Neural crest cell (in vitro differentiated cells): Measurements from ENCODE around the gene DDAH1. TPM values are rescaled to one million over a fixed set of nuclear protein-coding genes. Genes with fewer than 3 reads are reported as not detected.

Experiments
- DNase-seq: peaks from one replicate; pipeline ENCODE4 v3.0.0; 2021; ENCODE audit warnings: low read depth, mixed read lengths, low spot score
- H3K27ac Mint-ChIP-seq: one replicate; pipeline ENCODE4 v1.8.0; 2021; ENCODE audit warnings: mild to moderate bottlenecking, mixed read lengths; ENCODE audit not compliant: unreplicated experiment
- H3K27me3 Mint-ChIP-seq: 2 replicates; pipeline ENCODE4 v1.8.0; 2021; ENCODE audit warnings: low read depth, mild to moderate bottlenecking, mixed read lengths
- H3K36me3 Mint-ChIP-seq: 2 replicates; pipeline ENCODE4 v1.8.0; 2021; ENCODE audit warnings: low read depth, mild to moderate bottlenecking, mixed read lengths
- H3K4me1 Mint-ChIP-seq: 2 replicates; pipeline ENCODE4 v1.8.0; 2021; ENCODE audit warnings: mixed read lengths
- H3K4me3 Mint-ChIP-seq: one replicate; pipeline ENCODE4 v1.8.0; 2021; ENCODE audit warnings: mild to moderate bottlenecking, mixed read lengths
- H3K9me3 Mint-ChIP-seq: 2 replicates; pipeline ENCODE4 v1.8.0; 2021; ENCODE audit warnings: mixed read lengths
- total RNA-seq: library from RNA; stranded (reverse); gene quantifications from 2 replicates; pipeline ENCODE4 v1.2.1, GENCODE V29; 2021
- TF ChIP-seq, protein P1 (sequence below): fragments of 200-600 bp; sonication (generic); conservative IDR thresholded peaks from 2 replicates; pipeline ENCODE4 v1.5.0; 2021; ENCODE audit warnings: antibody characterized with exemption, mild to moderate bottlenecking

The DDAH1 gene
- total RNA-seq, 1 donor from 2014 or later, result 22.3 TPM

DNA sequence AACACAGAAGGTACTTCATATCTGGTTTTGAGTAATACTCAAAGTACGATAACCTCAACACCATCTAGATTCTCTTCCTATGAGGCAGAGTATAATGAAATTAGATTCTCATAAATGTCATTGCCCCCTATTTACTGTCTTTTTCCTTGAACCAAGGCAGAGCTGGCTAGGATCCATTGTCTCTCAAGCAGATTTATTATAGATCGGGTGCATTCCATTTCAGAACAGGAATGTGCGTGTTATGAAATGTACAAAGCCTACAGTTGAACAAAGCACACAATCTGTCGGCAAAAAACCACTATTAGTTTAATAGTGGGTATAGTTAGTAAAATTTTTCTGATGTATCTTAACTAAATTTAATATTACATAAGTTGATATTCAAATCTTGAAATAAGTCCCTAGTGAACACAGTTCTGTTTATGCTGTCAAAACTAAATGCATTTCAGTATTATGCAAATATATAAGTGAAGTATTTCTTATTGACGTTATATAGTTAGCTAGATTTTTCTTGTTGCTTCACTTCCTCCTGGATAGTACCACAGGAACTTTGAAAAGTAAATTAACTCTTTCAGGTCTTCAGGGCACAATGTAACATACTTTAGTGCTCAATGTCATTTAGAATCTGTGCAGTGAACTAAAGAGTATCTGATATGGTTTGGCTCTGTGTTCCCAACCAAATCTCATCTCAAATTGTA is 92.1 kb downstream of the DDAH1 start:
- Mint-ChIP-seq H3K4me1 (peaks cover 39% of the 10 kb centered on the region), H3K27me3 (no peaks in the 10 kb centered on the region), H3K4me3 (no peak overlapping the region), H3K27ac (no peak overlapping the region), H3K36me3 (no peaks in the 10 kb centered on the region), H3K9me3 (no peaks in the 10 kb centered on the region)
- TF ChIP-seq, protein P1, sequence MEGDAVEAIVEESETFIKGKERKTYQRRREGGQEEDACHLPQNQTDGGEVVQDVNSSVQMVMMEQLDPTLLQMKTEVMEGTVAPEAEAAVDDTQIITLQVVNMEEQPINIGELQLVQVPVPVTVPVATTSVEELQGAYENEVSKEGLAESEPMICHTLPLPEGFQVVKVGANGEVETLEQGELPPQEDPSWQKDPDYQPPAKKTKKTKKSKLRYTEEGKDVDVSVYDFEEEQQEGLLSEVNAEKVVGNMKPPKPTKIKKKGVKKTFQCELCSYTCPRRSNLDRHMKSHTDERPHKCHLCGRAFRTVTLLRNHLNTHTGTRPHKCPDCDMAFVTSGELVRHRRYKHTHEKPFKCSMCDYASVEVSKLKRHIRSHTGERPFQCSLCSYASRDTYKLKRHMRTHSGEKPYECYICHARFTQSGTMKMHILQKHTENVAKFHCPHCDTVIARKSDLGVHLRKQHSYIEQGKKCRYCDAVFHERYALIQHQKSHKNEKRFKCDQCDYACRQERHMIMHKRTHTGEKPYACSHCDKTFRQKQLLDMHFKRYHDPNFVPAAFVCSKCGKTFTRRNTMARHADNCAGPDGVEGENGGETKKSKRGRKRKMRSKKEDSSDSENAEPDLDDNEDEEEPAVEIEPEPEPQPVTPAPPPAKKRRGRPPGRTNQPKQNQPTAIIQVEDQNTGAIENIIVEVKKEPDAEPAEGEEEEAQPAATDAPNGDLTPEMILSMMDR, result no peak
- no peak for DNase-seq

GRCh38 chr1:85371021-85371420 is 93.9 kb downstream of the DDAH1 start:
- DNase-seq, result no peak
- Mint-ChIP-seq H3K27me3 (no peaks in the 10 kb centered on the region), H3K4me3 (no peak overlapping the region)

DNA sequence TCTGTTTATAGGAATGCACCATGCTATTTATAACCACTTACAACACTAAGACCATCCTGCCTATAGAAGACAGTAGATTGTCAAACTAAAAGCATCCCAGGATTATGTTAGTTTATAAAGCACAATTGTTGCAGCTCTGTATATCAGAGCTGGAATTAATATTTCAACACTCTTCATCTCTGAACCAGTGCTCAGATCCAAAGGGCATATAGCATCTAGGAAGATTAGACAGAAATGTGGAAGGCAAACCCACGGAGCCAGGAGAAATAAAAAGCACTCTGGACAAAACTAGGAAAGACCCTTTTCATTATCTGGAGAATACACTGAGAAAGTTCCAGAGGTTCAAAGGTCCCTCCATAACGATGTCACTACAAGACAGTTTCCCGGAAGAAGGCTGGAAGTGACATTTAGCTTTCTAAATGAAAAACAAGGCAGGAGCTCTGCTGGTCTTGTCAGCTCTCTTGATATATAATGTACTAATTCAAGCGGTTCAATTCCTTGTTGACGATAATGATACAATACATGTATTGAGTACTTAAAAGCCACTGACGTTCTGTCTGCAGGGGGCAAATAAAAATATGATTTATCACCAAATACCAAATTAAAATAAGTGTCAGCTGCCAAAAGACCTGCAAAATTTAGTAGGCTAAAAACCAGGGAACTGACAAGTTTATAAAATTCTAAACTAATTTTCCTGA is 96.7 kb downstream of the DDAH1 start:
- Mint-ChIP-seq H3K4me1 (peaks cover 22% of the 10 kb centered on the region), H3K36me3 (no peaks in the 10 kb centered on the region), H3K4me3 (no peak overlapping the region), H3K9me3 (no peaks in the 10 kb centered on the region), H3K27ac (no peak overlapping the region), H3K27me3 (no peaks in the 10 kb centered on the region)
- TF ChIP-seq, protein P1, result no peak
- no peak for DNase-seq

More at GRCh38 chr1:85371021-85371420, 93.9 kb downstream of the DDAH1 start:
- H3K9me3 Mint-ChIP-seq, result no peaks in the 10 kb centered on the region
- TF ChIP-seq, protein P1, result no peak
- no peak overlapping the region for H3K27ac Mint-ChIP-seq
- peaks cover 32% of the 10 kb centered on the region for H3K4me1 Mint-ChIP-seq
- no peaks in the 10 kb centered on the region for H3K36me3 Mint-ChIP-seq

- no peaks in the 10 kb centered on the region for H3K27me3 Mint-ChIP-seq
- peaks cover 15% of the 10 kb centered on the region for H3K4me1 Mint-ChIP-seq
- no peak for DNase-seq
- no peaks in the 10 kb centered on the region for H3K9me3 Mint-ChIP-seq
- no peaks in the 10 kb centered on the region for H3K36me3 Mint-ChIP-seq
- H3K4me3 Mint-ChIP-seq, result no peak overlapping the region
- no peak overlapping the region for H3K27ac Mint-ChIP-seq
- TF ChIP-seq, protein P1, result no peak
Observed at GRCh38 chr1:85366391-85367170, 98.4 kb downstream of the DDAH1 start.

- Mint-ChIP-seq H3K36me3 (no peaks in the 10 kb centered on the region), H3K27ac (no peak overlapping the region), H3K4me1 (peaks cover 13% of the 10 kb centered on the region), H3K9me3 (no peaks in the 10 kb centered on the region), H3K4me3 (no peak overlapping the region), H3K27me3 (no peaks in the 10 kb centered on the region)
- TF ChIP-seq, protein P1, result no peak
- DNase-seq, result no peak
Observed at GRCh38 chr1:85365851-85366250, 99.1 kb downstream of the DDAH1 start.
